Vagina (tissue), 2 donors: Measurements from ENCODE around the gene MEGF10. TPM values are rescaled to one million over a fixed set of nuclear protein-coding genes. Genes with fewer than 3 reads are reported as not detected.

Experiments
- DNase-seq, 2 donors: peaks; one replicate each; pipeline ENCODE4 v3.0.0-alpha.2; 2017; ENCODE audit errors: extremely low spot score in 2 of 2
- H3K27ac ChIP-seq: fragments of 200-600 bp; sonication (generic); one replicate; pipeline ENCODE4 v1.5.1; 2019
- H3K27me3 ChIP-seq: fragments of 200-600 bp; sonication (generic); one replicate; pipeline ENCODE4 v1.5.1; 2019
- H3K36me3 ChIP-seq, 2 donors: fragments of 200-600 bp; sonication (generic); one replicate each; pipeline ENCODE4 v1.5.1; 2017 to 2019
- H3K4me1 ChIP-seq: fragments of 200-600 bp; sonication (generic); one replicate; pipeline ENCODE4 v1.5.1; 2019
- H3K4me3 ChIP-seq, 2 donors: fragments of 200-600 bp; sonication (generic); 1 replicate in 1 of 2; 2 replicates in 1 of 2; pipeline ENCODE4 v1.5.1; 2016 to 2019
- H3K9me3 ChIP-seq: fragments of 200-600 bp; sonication (generic); one replicate; pipeline ENCODE4 v1.5.1; 2019
- CTCF ChIP-seq, 3 experiments: fragments of 450-650 bp in 2 of 3; fragments of 200-600 bp in 1 of 3; sonication (generic) in 1 of 3; IDR thresholded peaks; one replicate each; pipeline ENCODE4 v1.5.1; 2017 to 2019; ENCODE audit warnings: antibody characterized with exemption in 3 of 3, mild to moderate bottlenecking in 2 of 3, moderate library complexity in 2 of 3
- POLR2A ChIP-seq, 2 donors: fragments of 450-650 bp; IDR thresholded peaks; one replicate each; pipeline ENCODE4 v1.6.1; 2017; ENCODE audit warnings: antibody characterized with exemption in 2 of 2, mild to moderate bottlenecking in 2 of 2, moderate library complexity in 2 of 2
- POLR2AphosphoS5 ChIP-seq, 2 donors: sonication (generic); formaldehyde crosslinking; IDR thresholded peaks; one replicate each; pipeline ENCODE4 v1.9.0; 2017; ENCODE audit warnings: antibody characterized with exemption in 2 of 2, mild to moderate bottlenecking in 2 of 2, low read depth in 1 of 2; ENCODE audit not compliant: insufficient read depth in 1 of 2
- intact Hi-C: fragments of 100-400 bp; cut with DNase I; formaldehyde crosslinking; loops from one replicate; pipeline ENCODE4 v1.15.1; 2023
- total RNA-seq: library from RNA; depleted of rRNA; stranded (reverse); fragments of >200 nt; gene quantifications from one replicate; pipeline ENCODE4 v1.2.3, GENCODE V29; 2016

Gene MEGF10
- total RNA-seq, 1 donor from 2014 or later = 0.74 TPM

- no peaks in the 10 kb centered on the region for H3K9me3 ChIP-seq
- intact Hi-C loops = no loop called here
- H3K36me3 ChIP-seq = no peaks in the 10 kb centered on the region
- H3K4me3 ChIP-seq = no peak overlapping the region
- no peak overlapping the region for H3K27ac ChIP-seq
- DNase-seq = no peak
- no peak for TF ChIP-seq POLR2A (IDR thresholded peaks at IDR 0.05)
- TF ChIP-seq CTCF (IDR thresholded peaks at IDR 0.05) = no peak
- no peak for TF ChIP-seq POLR2AphosphoS5 (IDR thresholded peaks at IDR 0.05; ENCODE audit: insufficient read depth in 1 of 2, low read depth in 1 of 2)
- no peaks in the 10 kb centered on the region for H3K4me1 ChIP-seq
- H3K27me3 ChIP-seq = no peaks in the 10 kb centered on the region
Measured at GRCh38 chr5:127320032-127320965, 29.7 kb downstream of the MEGF10 start.

- intact Hi-C loops = no loop called here
- H3K9me3 ChIP-seq = no peaks in the 10 kb centered on the region
- H3K27me3 ChIP-seq = no peaks in the 10 kb centered on the region
- DNase-seq = no peak
- H3K4me3 ChIP-seq = no peak overlapping the region
- no peak overlapping the region for H3K27ac ChIP-seq
- H3K4me1 ChIP-seq = no peaks in the 10 kb centered on the region
- no peaks in the 10 kb centered on the region for H3K36me3 ChIP-seq
- TF ChIP-seq POLR2AphosphoS5 (IDR thresholded peaks at IDR 0.05; ENCODE audit: insufficient read depth in 1 of 2, low read depth in 1 of 2) = no peak
- no peak for TF ChIP-seq POLR2A (IDR thresholded peaks at IDR 0.05)
- no peak for TF ChIP-seq CTCF (IDR thresholded peaks at IDR 0.05)
Measured at GRCh38 chr5:127321465-127321864, 30.9 kb downstream of the MEGF10 start.

GRCh38 chr5:127322403-127322802 is 31.8 kb downstream of the MEGF10 start:
- H3K9me3 ChIP-seq = no peaks in the 10 kb centered on the region
- no peak for DNase-seq
- no peak overlapping the region for H3K27ac ChIP-seq
- H3K4me3 ChIP-seq = no peak overlapping the region
- no peaks in the 10 kb centered on the region for H3K36me3 ChIP-seq
- H3K4me1 ChIP-seq = no peaks in the 10 kb centered on the region
- intact Hi-C loops = no loop called here
- TF ChIP-seq POLR2A (IDR thresholded peaks at IDR 0.05) (no peak), CTCF (IDR thresholded peaks at IDR 0.05) (no peak), POLR2AphosphoS5 (IDR thresholded peaks at IDR 0.05; ENCODE audit: insufficient read depth in 1 of 2, low read depth in 1 of 2) (no peak)
- H3K27me3 ChIP-seq = no peaks in the 10 kb centered on the region

DNA sequence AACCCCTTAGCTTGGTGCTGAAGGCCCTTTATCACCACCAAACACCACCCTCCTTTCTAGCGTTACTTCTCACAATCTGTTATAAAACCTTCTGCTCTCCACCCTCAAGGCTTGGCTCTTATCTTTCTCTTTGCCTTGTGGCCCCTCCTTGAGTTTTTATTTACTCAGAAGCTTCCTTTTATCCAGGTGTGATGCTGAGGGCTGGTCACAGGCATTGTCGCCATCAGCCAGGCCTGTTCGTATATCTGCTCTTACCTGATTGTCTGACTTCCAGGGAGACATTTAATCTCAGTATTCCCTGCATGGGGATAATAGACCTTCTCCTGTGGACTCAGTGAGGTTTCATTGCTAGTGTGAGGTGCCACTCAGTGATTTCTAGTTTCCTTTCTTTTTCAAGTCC is 34.2 kb downstream of the MEGF10 start:
- Histone ChIP-seq H3K4me1 (no peaks in the 10 kb centered on the region), H3K27ac (no peak overlapping the region), H3K4me3 (no peak overlapping the region)

More for the DNA sequence above, 34.2 kb downstream of the MEGF10 start:
- intact Hi-C loops = no loop called here
- Histone ChIP-seq H3K27me3 (no peaks in the 10 kb centered on the region), H3K9me3 (no peaks in the 10 kb centered on the region), H3K36me3 (no peaks in the 10 kb centered on the region)
- no peak for DNase-seq
- no peak for TF ChIP-seq CTCF (IDR thresholded peaks at IDR 0.05)
